Endometrial microvascular endothelial cells (primary cell): Measurements from ENCODE around the gene CFP. TPM values are rescaled to one million over a fixed set of nuclear protein-coding genes. Genes with fewer than 3 reads are reported as not detected.

ENCODE experiments used
- in situ Hi-C: cut with HindIII; loops from 2 replicates; pipeline ENCODE4 v1.10.0; 2017; ENCODE audit warnings: low sequenced_read_pairs, low pct_unique_long_range_greater_than_20kb; ENCODE audit errors: inconsistent ontology term
- total RNA-seq: library from RNA; depleted of rRNA; stranded (reverse); fragments of >200 nt; gene quantifications from one replicate; pipeline ENCODE4 v1.2.3, GENCODE V29; 2015; ENCODE audit errors: inconsistent ontology term

The CFP gene
- total RNA-seq, 1 donor from 2014 or later = 0.46 TPM

GRCh38 chrX:47644557-47645091, 14.9 kb upstream of the CFP start:
- in situ Hi-C loops = no loop called here

DNA sequence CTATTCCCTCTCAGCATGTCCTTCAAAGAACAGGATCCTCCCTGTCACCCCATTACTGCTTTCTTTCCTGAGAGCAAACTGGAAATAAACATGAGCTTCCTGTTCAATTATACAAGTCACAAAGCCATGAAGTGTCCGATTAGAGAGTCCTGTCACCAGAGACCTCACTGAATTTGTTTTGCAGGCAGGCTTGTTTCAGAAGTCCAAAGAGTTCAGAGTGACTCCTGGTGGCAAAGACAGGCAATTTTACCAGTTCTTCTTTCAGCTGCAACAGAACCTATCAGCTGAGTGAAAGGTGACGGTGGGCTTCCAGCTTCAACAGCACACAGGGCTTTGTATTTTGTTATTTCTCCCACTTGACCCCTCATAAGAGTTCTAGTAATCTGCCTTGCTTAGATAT, 14.2 kb upstream of the CFP start:
- in situ Hi-C loops = no loop called here

GRCh38 chrX:47638816-47639215, 9.1 kb upstream of the CFP start:
- in situ Hi-C loops = no loop called here

- in situ Hi-C loops = no loop called here
Measured at GRCh38 chrX:47637546-47638195, 7.9 kb upstream of the CFP start.

DNA sequence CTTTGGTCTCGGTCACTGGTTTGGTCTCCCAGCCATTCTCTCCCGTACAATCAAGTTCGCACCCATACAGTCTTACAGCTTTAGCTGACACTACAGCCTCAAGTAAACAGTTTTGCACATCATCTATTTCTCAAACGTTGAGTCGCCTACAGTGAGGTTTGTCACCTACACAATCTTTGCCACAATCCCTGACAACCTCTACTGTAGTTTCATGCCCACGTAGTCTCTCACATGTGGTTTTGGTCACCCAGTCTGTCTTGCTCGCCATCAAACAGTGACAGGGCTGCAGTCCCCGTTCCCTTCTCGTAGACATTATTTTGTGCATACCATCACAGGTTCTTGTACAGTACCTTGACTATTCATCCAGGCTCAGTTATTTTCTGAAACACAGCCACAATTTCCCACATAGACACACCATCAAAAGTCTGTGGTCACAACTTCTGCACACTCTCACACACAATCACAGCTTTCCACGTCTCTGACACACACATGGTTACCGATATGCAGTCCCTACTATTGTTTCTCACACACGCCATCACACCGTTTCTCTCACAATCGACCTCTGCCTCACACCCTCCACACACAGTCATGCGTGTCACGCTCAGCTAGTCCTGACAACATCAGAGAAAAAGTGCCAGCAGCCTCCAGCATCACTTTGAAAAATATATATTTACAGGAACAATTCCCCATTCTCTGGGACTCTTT, 5.3 kb upstream of the CFP start:
- in situ Hi-C loops = no loop called here

DNA sequence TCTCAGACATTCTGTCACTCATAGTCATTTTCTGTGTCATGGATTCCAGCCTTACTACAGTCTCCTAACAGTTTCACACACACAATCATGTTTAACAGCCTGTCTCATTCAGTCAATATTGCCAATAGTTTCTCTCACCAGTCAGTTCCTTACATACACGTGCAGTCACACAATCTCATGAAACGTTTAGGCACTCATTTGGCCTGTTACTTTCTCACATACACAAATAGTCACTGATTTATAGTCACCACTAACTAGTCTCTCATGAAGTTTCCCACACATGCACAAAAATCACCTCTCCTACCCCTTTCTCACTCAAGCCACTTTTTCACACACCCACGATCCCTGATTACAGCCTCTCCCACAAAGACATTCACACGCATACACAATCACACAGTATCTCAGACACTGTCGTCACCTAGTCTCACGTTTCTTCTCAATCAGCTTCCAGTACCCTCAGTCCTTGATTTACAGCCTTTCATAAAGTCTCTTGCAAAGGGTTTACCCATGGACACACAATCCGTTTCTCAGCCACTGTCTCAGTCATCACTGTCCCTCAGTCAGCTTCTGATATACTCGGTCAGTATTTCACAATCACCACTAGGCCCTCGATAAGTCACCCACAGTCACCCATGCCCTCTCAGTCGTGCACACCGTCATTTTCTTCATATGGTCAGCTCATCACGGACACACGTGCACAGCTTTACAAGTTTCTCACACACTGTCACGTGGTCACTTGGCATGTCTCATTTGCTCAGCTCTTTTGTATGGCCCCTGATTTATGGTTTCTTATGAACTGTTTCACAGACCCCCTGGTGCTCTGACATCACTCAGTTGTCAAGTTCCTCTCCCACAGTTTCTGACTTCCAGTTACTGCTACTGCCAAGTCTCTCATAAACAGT, 4.2 kb upstream of the CFP start:
- in situ Hi-C loops = no loop called here

DNA sequence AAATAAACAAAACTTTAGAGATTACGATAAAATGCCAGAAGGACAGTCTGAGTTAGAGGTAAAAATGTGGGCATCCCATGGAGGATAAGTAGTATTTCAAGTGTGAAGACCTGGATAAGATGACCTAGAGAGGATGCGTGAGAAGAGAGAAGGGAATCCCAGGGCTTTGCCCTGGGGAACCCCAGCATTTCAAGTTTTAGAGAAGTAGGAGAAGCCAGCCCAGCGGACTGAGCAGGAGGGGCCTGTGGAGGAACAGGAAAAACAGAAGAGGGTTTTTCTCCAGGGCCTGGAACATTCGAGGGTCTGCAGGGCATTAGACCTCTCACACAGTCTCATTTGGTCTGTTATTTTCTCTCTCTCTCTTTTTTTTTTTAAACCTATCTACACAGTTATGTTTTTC, 2.9 kb upstream of the CFP start:
- in situ Hi-C loops = no loop called here

GRCh38 chrX:47631676-47632075, 1.9 kb upstream of the CFP start:
- in situ Hi-C loops = no loop called here

GRCh38 chrX:47628982-47629381, 748 bp downstream of the CFP start:
- in situ Hi-C loops = no loop called here

- in situ Hi-C loops = no loop called here
Measured at GRCh38 chrX:47625365-47625764, 4.4 kb downstream of the CFP start.

DNA sequence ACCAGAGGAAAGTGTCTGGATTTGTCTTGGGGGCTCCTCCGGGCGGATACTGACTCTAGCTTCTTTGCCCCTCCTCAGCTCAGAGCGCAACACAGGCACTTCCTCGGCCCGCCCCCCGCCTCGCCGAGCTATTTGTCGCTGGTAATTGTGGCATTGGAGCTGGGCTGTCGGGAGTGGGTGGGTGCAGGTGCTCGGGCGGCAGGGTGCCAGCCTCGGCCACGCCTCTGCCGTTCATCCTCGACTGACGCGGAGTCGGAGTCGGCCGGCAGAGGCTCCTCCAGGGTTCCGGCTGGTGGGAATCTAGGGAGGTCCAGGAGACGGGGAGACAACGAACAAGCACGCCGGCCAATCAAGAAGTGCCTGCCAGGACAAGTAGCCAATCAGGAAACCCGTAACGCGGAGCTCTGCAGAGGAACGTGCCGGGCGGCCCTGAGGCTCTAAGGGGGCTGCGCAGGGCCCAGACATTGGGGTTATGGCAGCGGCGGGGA, 6.1 kb downstream of the CFP start:
- in situ Hi-C loops = no loop called here

- in situ Hi-C loops = no loop called here
Measured at GRCh38 chrX:47621851-47622250, 7.9 kb downstream of the CFP start.

DNA sequence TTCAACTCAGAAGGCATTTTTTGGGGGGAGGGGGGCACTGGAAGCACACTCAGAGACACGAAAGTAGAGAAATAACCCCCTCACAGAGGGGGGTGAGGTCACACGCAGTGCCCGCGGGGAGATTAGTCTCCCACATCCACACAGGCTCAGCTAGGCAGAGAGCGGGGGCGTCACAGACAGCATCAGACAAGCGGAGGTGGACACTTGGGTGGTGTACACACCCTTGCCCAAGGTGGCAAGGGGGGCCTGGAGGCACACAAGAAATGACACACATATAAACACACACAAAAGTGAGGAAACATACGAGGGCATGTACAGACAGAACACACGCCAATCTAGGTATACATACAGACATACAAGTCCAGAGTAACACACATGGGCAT, 9.4 kb downstream of the CFP start:
- in situ Hi-C loops = no loop called here

- in situ Hi-C loops = no loop called here
Measured at GRCh38 chrX:47619486-47620302, 10.0 kb downstream of the CFP start, which contains the start of gene SYN1. TSS of gene SYN1 (minus strand) at chrX:47619857. CDS start at chrX:47619728, 129 bp downstream.

DNA sequence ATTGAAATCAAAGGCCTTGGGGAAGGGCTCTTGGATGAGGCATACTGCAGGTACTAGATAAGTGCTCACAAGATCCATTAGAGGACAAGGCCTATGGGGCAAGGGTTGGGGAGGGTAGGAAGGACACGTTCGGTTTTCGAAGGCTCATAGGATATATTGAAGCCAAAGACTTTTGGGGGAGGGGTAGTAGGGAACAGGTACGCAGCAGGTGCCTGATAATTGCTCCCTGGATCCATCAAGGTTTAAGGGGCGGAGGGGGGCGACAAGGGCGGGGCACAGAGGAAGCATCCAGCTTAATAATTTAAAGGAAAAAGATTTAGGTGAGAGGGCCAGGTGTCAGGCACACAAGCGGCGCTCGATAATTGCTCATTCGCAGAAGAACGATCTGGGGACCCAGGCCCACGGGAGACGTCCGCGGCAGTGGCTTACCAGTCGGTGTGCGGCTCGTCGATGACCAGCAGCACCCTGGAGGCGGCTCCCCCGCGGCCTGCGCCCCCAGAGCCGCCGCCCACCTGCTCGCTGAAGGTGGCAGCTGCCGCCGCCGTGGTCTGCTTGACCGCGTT, 10.7 kb downstream of the CFP start:
- in situ Hi-C loops = no loop called here

- in situ Hi-C loops = no loop called here
Measured at GRCh38 chrX:47614618-47615017, 15.1 kb downstream of the CFP start.

GRCh38 chrX:47613082-47613481, 16.6 kb downstream of the CFP start:
- in situ Hi-C loops = no loop called here

- in situ Hi-C loops = no loop called here
Measured at GRCh38 chrX:47612418-47612817, 17.3 kb downstream of the CFP start.
